ENCODE measurements around the gene PUM1.

PUM1 gene

GRCh38 chr1:31027693-31028526 is 37.6 kb downstream of the PUM1 start:
- TF ChIP-seq CTCF (IDR thresholded peaks at IDR 0.05; ENCODE audit: low read depth, low read length), result no peak
- H3K4me3 ChIP-seq (ENCODE audit: low read depth, low read length), result no peak overlapping the region

- no peak overlapping the region for H3K4me3 ChIP-seq (ENCODE audit: low read depth, low read length)
- TF ChIP-seq CTCF (IDR thresholded peaks at IDR 0.05; ENCODE audit: low read depth, low read length), result no peak
Observed at GRCh38 chr1:31022259-31022658, 43.3 kb downstream of the PUM1 start.

GRCh38 chr1:31020007-31020790 is 45.3 kb downstream of the PUM1 start:
- TF ChIP-seq CTCF (IDR thresholded peaks at IDR 0.05; ENCODE audit: low read depth, low read length), result no peak
- no peak overlapping the region for H3K4me3 ChIP-seq (ENCODE audit: low read depth, low read length)

GRCh38 chr1:31019401-31019800 is 46.1 kb downstream of the PUM1 start:
- TF ChIP-seq CTCF (IDR thresholded peaks at IDR 0.05; ENCODE audit: low read depth, low read length), result no peak
- H3K4me3 ChIP-seq (ENCODE audit: low read depth, low read length), result no peak overlapping the region

GRCh38 chr1:31016868-31017267 is 48.6 kb downstream of the PUM1 start:
- TF ChIP-seq CTCF (IDR thresholded peaks at IDR 0.05; ENCODE audit: low read depth, low read length), result no peak
- H3K4me3 ChIP-seq (ENCODE audit: low read depth, low read length), result no peak overlapping the region

GRCh38 chr1:31013187-31013864 is 52.2 kb downstream of the PUM1 start:
- H3K4me3 ChIP-seq (ENCODE audit: low read depth, low read length), result no peak overlapping the region
- no peak for TF ChIP-seq CTCF (IDR thresholded peaks at IDR 0.05; ENCODE audit: low read depth, low read length)

Data from WI38 (cell line).